HepG2 (cell line): ENCODE results near the gene STMN3. TPM values are rescaled to one million over a fixed set of nuclear protein-coding genes. Genes with fewer than 3 reads are reported as not detected.

Source experiments
- ATAC-seq: fragments of 200-7000 bp; cut with Tn5 transposase; 3 replicates; pipeline ENCODE4 v1.9.1; 2020; ENCODE audit warnings: mild to moderate bottlenecking, moderate library complexity
- BruUV-seq: library from RNA; stranded (reverse); fragments of 400-500 nt; replicated peaks from 2 replicates; lab custom pipeline; 2021; lab: Mats Ljungman, UMichigan
- CTCF ChIA-PET: fragments of 300-600 bp; formaldehyde crosslinking; extraction: SDS; loops from one replicate; lab custom pipeline; 2021; ENCODE audit warnings: low total read pairs, inconsistent platforms, low intra/inter-chr PET ratio; lab: Yijun Ruan, JAX
- POLR2A ChIA-PET: fragments of 350-600 bp; sonication (Branson Sonifier 250); formaldehyde crosslinking; loops from one replicate; lab custom pipeline; 2020; ENCODE audit warnings: antibody characterized with exemption, inconsistent platforms; lab: Yijun Ruan, JAX
- DNase-seq: peaks from one replicate; pipeline ENCODE4 v3.0.0-alpha.2; 2015; ENCODE audit warnings: low spot score
- FAIRE-seq: peaks from 3 replicates; lab custom pipeline; 2011; peaks lifted over from hg19 to GRCh38; lab: Jason Lieb, UNC
- H2AFZ ChIP-seq: one replicate; pipeline ENCODE4 v1.6.1; 2011; ENCODE audit warnings: low read length, inconsistent platforms
- H3K27ac ChIP-seq: fragments of 300-600 bp; 3 replicates; pipeline ENCODE4 v1.8.0; 2011; ENCODE audit warnings: mixed run types, mild to moderate bottlenecking, mixed read lengths, low read length, inconsistent platforms; ENCODE audit not compliant: insufficient read depth; ENCODE audit errors: extremely low read length
- H3K27me3 ChIP-seq, 2 experiments: fragments of 200-600 bp in 1 of 2; 2 replicates in 1 of 2; 3 replicates in 1 of 2; pipeline versions ENCODE4 v1.6.0 to v1.8.0; 2011; ENCODE audit warnings: low read length in 2 of 2, mild to moderate bottlenecking in 2 of 2, moderate library complexity in 2 of 2, inconsistent platforms in 1 of 2; ENCODE audit not compliant: insufficient read depth in 2 of 2, control insufficient read depth in 1 of 2
- H3K36me3 ChIP-seq, 2 experiments: fragments of 200-600 bp in 1 of 2; replicated peaks in 1 of 2; 2 replicates in 1 of 2; 3 replicates in 1 of 2; pipeline versions ENCODE4 v1.5.1 to v1.8.0; 2011; ENCODE audit warnings: low read length in 2 of 2, inconsistent platforms in 1 of 2; ENCODE audit not compliant: insufficient read depth in 2 of 2, control insufficient read depth in 1 of 2
- H3K4me1 ChIP-seq: 2 replicates; pipeline ENCODE4 v1.5.1; 2012; ENCODE audit warnings: low read length, inconsistent platforms; ENCODE audit not compliant: insufficient read depth
- H3K4me2 ChIP-seq: 2 replicates; pipeline ENCODE4 v1.6.0; 2011; ENCODE audit warnings: low read depth, low read length, inconsistent platforms
- H3K4me3 ChIP-seq, 3 experiments: fragments of 200-600 bp in 1 of 3; sonication (generic), shearing (Covaris generic) in 1 of 3; replicated peaks in 1 of 3; 2 replicates each; pipeline ENCODE4 v1.5.1; 2011 to 2016; ENCODE audit warnings: low read length in 3 of 3, inconsistent platforms in 2 of 3, low read depth in 2 of 3, mild to moderate bottlenecking in 2 of 3, control low read depth in 1 of 3, mixed read lengths in 1 of 3; ENCODE audit not compliant: insufficient read depth in 1 of 3
- H3K79me2 ChIP-seq: one replicate; pipeline ENCODE4 v1.6.1; 2011; ENCODE audit warnings: low read length, inconsistent platforms; ENCODE audit not compliant: insufficient read depth
- H3K9ac ChIP-seq: 2 replicates; pipeline ENCODE4 v1.6.0; 2011; ENCODE audit warnings: mild to moderate bottlenecking, low read depth, low read length, inconsistent platforms; ENCODE audit not compliant: insufficient read depth
- H3K9me3 ChIP-seq: 2 replicates; pipeline ENCODE4 v1.5.1; 2012; ENCODE audit warnings: mild to moderate bottlenecking, low read length
- H4K20me1 ChIP-seq: 2 replicates; pipeline ENCODE4 v1.6.0; 2011; ENCODE audit warnings: inconsistent platforms, mild to moderate bottlenecking, low read length, moderate library complexity; ENCODE audit not compliant: insufficient read depth
- AGO2 ChIP-seq: fragments of 200-400 bp; formaldehyde crosslinking; optimal IDR thresholded peaks from 2 replicates; pipeline ENCODE3; 2017; ENCODE audit warnings: mild to moderate bottlenecking, low read depth, low read length, moderate library complexity
- REST ChIP-seq, 2 experiments: IDR thresholded peaks; 2 replicates each; pipeline ENCODE4 v1.6.1; 2011 to 2012; ENCODE audit warnings: low read length in 2 of 2, borderline replicate concordance in 1 of 2, low read depth in 1 of 2, mild to moderate bottlenecking in 1 of 2, moderate library complexity in 1 of 2
- WGBS: methylation state at CpG from one replicate; pipeline ENCODE4 v1.1.6; 2017; ENCODE audit warnings: low lambda C conversion rate; 5-methylcytosine and 5-hydroxymethylcytosine counted together
- in situ Hi-C: cut with HindIII; loops from 2 replicates; pipeline ENCODE4 v1.10.0; 2017; ENCODE audit warnings: low pct_unique_long_range_greater_than_20kb; ENCODE audit not compliant: extremely low pct_ligation_motif_present
- intact Hi-C: fragments of 100-400 bp; cut with micrococcal nuclease; formaldehyde crosslinking; loops from one replicate; pipeline ENCODE4 v1.10.0; 2022; ENCODE audit not compliant: unreplicated experiment
- polyA plus RNA-seq, 8 experiments: library from polyadenylated mRNA; depleted of rRNA in 3 of 8; stranded (reverse) in 7 of 8; unstranded in 1 of 8; fragments of >200 nt; fragmentation: Illumina TruSeq in 4 of 8; extraction: Trizol in 4 of 8; gene quantifications; 2 replicates each; pipeline versions ENCODE4 v1.2.1 to v1.2.3, GENCODE V29; 2011 to 2016; ENCODE audit warnings: low read depth in 4 of 8, missing spikeins in 1 of 8, mixed read lengths in 1 of 8; ENCODE audit not compliant: insufficient read depth in 1 of 8
- total RNA-seq, 5 experiments: library from RNA; depleted of rRNA; stranded (reverse); fragments of >200 nt; fragmentation: Illumina TruSeq; extraction: Trizol; gene quantifications; 2 replicates each; pipeline ENCODE4 v1.2.3, GENCODE V29; 2016; ENCODE audit warnings: low read depth in 1 of 5

STMN3 gene
- total and polyA plus RNA-seq, 2 of the 13 experiments (the other 11 are each of a cell fraction or from before 2014, with no cell fraction given), result 21.0 to 48.3 TPM

GRCh38 chr20:63663332-63664066 is 10.3 kb upstream of the STMN3 start:
- no peak for ATAC-seq
- peaks cover 39 to 60% of the 10 kb centered on the region in 2 experiments for H3K36me3 ChIP-seq
- CTCF ChIA-PET, result no interaction called here

More at GRCh38 chr20:63663332-63664066, 10.3 kb upstream of the STMN3 start:
- WGBS, result 96% methylated on average over 26 of the region's 26 CpGs
- in situ Hi-C loops, result no loop called here
- Histone ChIP-seq H2AFZ (no peak overlapping the region), H3K27ac (no peak overlapping the region), H3K27me3 (no peaks in the 10 kb centered on the region; a peak in 1 of 5 replicates), H3K9ac (no peak overlapping the region), H3K4me3 (no peak overlapping the region), H3K79me2 (peaks cover 17% of the 10 kb centered on the region), H3K4me2 (no peak overlapping the region), H4K20me1 (no peaks in the 10 kb centered on the region), H3K9me3 (no peaks in the 10 kb centered on the region), H3K4me1 (peaks cover 20% of the 10 kb centered on the region)
- no peak for FAIRE-seq
- TF ChIP-seq REST (IDR thresholded peaks at IDR 0.05; ENCODE audit: borderline replicate concordance in 1 of 2, low read depth in 1 of 2, low read length in 2 of 2), result no peak
- TF ChIP-seq AGO2, result peak; percentile 38
- no TSS peak for BruUV-seq
- intact Hi-C loops, result no loop called here
- POLR2A ChIA-PET, result no interaction called here
- no peak for DNase-seq
